HG02678 (cell line): ENCODE results near the gene IFI27L2.

Experiments used
- ATAC-seq: cut with Tn5 transposase; IDR thresholded peaks from one replicate; pipeline ENCODE4 v1.9.1; 2021; ENCODE audit warnings: mild to moderate bottlenecking, moderate library complexity; ENCODE audit not compliant: unreplicated experiment

The IFI27L2 gene

DNA sequence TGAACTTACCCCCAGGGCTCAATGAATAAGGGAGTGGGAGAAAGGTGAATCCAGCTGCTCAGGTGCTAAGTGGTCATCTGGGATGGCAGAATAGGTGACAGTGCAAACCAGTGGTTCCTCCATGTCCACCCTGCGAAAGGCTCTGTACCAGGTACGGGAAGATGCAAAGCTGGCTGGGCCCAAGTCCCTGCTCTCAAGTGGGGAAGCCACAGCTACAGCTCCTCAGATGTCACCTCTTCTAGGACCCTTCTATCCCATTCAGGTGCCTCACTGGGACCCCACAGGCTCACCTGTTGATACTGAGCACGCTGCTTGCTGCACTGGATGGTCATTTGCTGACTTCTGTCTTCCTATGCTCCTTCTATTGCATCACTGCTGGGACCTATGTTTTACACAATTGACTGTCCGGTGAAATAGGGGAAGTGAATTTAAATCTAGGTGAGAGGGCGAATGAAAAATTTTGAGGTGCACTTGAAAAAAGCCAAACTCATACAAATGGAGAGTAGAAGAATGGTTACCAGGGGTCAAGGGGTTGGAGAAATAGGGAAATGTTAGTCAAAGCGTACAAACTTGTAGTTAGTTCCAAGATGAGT, 24.4 kb upstream of the IFI27L2 start:
- ATAC-seq, result no peak

DNA sequence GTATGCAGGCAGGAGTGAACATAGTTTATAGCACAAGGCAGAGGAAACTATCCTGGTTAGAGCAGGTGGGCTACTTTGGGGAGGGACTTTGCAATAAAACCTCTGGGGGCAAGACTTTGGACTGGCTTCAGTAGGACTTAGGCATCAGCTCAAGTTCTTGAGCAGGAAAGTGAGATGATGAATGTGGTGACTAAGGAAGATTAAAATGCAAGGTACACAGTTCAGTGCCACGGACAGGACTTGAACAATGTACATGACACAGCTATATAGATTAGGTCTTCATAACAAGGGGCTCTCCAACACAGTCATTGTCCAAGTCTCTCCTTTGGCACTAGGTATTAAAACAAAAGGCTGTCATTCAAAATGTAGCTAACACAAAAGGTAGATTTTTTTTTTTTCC, 23.3 kb upstream of the IFI27L2 start:
- ATAC-seq, result no peak

DNA sequence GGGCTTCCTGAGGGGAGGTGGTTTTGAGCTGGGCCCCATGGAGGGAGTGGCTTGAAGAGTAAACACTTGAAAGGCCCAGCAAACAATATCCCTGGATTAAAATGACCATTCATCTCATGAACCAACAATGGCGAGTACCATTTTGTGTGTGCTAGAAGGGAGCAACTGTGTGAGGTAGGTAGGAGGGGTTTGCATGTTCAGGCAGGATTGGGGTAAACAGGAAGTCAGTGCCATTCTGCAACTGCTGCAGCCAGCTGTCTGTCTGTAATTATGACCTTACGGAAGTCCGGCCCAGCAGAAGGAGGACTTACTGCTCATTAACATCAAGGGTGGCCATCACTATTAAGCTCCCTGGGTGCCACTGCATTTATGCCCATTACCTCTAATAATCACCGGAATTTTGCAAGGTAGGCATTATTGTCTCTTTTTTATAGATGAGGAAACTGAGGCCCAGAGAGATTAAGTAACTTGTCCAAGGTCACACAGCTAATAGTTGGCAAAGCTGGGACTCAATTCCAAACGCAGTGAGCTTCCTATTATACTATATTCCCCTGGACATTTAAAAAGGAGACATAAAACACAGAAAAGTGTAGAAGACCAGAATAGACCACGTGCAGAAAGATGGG, 16.6 kb upstream of the IFI27L2 start:
- no peak for ATAC-seq

DNA sequence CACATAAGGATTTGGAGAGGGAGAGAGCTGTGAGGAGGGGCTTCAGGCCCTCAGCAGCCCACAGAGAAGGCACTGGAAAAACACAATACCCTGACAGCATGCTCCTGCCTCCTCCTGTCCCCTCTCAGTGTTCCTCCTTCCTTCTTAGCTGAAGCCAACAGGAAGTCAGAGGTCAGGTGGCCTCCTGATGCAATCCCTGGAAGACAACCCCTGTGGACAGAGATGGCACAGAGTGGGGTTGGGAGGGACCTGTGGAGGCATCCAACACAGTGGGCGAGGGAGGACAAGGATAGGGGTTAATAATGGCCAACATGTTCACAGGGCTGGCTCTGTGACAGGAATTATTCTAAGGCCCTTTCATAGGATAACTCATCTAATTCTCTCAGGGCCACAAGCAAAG, 15.4 kb upstream of the IFI27L2 start:
- no peak for ATAC-seq

DNA sequence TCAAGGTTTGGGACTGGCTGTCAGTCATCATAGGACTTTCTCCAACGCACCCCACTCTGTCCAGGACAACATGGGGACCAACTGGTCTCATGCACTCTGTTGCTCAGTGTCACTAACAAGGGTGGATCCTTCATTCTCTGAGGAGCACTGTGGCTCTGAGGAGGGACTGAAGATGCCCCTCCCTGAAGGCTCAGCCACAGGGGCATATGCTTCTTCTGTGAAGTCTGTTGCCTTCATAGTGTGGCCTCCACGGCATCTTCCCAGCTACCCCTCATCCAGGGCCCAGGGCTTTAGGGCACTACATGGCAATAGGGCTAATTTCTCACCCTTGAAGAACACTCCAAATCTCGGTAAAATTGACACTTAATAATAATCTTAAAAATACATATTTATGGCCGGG, 14.3 kb upstream of the IFI27L2 start:
- no peak for ATAC-seq

DNA sequence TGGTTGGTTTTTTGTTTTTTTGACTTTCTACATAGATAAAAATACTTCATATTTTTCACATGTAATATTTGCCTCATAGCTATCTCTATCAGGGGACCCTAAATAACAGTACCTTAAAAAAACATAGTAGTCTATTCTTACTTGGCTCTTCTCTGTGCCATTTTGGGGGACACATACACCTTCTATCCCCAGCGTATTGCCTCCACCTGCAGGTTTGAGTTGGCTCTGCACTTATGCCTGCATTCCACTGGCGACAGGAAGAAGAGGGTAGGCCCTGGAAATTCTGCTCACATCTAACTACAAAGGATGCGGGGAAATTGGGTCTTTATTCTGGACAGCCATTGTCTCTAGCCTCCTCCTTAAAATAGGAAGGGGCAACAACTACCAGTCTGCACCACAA, 13.8 kb upstream of the IFI27L2 start:
- ATAC-seq, result no peak

DNA sequence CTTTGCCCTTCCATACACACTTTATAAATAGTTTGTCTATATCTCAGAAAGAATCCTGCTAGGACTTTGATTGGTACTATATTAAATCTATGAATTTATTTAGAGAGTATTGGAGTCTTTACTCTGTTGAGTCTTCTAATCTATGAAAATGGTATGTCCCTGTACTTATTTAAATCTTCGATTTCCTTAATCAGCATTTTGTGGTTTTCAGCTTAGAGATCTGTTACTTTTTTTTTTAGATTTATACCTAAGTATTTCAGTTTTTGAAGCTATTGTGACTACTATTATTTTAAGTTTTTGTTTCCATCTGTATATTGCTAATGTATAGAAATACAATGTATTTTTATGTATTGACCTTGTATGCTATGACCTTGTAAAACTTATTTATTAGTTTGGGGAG, 13.4 kb upstream of the IFI27L2 start:
- no peak for ATAC-seq

DNA sequence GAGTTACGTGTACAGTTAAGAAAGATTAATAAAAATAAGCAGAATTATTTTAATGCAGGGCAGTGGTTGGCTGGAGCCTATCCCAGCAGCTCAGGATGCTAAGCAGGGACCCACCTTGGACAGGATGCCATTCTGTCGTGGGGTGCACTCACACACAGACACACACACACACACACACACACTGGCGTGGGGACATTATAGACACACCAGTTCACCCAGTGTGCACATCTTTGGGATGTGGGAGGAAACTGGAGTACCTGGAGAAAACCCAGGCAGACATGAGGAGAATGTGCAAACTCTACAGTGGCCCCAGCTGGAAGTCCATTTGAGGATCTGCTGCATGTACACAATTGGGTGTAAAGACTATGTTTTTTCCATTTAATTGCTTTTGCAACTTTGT, 12.8 kb upstream of the IFI27L2 start:
- ATAC-seq, result no peak

DNA sequence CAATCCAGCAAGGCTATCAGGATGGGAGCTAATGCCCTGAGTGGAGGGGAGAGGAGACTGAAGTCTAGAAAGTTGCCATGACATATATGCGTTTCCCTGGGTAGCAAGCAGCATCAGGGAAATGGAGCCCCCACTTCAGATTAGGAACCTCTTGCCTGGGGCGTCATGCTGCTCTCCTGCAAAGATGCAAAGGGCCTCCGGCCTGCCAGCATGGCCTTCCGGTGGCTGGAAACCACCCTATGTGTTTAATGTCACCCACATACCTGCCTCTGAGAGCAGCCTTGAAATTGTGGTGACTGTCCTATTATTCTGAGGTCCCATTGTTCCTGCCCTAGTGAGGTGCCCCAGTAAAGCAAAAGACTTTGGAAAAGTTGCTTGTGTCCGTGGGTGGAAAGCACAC, 10.0 kb upstream of the IFI27L2 start:
- ATAC-seq, result no peak

DNA sequence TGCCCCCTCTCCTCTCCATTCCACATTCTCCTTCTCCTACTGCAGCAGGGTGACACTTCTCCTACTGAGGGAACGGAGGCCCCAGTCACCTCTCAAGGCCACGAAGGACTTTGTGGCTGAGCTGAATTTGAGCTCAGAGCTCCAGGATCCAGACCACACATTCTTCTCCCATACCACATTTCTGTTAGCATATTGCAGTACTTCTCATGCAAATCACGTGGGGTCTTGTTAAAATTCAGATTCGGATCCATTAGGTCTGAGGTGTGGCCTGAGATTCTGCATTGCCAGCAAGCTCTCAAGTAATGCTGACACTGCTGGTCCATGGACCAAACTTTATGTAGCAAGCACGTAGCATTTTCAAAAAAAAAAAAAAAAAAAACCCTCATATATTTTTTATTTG, 9.6 kb upstream of the IFI27L2 start:
- ATAC-seq, result no peak

DNA sequence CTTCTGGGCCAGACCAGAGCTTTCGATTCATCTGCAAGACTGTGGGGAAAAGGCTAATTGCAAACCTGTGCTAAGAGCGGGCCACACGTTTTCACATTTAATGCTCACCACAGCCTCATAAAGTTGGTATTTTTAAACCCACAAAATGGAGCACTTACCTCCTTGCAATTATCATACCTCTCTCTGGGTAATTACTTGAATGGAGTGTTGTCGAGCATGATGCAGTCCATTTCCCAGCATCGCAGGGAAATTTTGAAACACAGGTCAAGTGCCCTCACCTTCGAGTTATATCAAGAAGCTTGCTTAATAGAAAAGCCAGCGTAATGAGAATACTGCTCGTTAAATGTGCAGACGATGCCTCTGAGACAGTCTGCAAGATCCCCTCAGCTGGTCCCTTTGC, 8.8 kb upstream of the IFI27L2 start:
- no peak for ATAC-seq

DNA sequence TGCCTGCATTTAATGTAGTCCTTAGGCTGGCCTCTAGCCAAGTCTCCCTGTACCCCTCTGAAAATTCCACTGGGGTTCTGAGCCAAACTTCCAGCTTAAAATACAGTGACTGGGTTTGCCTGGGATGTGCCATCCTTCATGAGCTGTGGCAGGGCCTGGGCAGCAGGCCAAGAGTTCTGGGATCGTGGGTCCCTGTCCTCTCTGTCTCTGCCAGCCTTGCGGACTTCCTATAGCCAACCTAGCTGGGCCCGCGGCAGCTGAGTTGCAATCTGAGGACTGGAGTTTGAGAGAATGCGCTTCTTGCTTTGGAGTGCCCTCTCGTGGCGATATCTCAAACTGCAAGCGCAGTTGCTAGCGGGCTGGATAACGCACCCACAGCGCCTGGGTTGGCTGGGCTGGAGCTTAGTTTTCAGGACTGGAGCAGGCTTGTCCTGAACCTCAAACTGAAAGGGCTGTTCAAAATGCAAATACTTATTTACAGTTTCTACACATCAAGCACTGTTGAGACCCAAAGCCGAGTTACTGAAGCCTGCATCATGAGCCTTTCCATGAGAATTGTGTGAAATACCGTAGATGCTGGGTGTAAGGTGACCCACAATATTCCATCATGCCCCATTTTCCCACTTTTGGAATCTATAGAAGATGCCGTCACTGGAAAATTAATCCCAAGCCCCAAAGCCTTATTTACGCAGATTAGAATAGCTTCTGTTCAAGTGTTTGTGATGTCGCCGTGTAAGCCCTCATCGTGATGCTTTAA, 7.3 kb upstream of the IFI27L2 start:
- peak; percentile 79 for ATAC-seq

DNA sequence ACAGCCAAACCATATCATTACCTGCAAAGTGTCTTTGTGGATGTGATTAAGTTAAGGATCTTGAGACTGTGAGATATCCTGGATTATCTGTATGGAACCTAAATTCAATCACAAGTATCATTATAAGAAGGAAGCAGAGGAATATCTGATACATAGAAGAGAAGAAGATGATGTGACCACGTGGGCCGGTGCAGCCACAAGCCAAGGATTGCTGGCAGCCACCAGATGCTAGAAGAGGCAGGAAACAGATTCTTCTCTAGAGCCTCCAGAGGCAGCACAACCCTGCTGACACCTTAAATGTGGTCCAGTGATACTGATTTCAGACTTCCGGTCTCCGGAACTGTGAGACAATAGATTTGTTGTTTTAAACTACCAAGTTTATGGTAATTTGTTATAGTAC, 6.1 kb upstream of the IFI27L2 start:
- ATAC-seq, result no peak

DNA sequence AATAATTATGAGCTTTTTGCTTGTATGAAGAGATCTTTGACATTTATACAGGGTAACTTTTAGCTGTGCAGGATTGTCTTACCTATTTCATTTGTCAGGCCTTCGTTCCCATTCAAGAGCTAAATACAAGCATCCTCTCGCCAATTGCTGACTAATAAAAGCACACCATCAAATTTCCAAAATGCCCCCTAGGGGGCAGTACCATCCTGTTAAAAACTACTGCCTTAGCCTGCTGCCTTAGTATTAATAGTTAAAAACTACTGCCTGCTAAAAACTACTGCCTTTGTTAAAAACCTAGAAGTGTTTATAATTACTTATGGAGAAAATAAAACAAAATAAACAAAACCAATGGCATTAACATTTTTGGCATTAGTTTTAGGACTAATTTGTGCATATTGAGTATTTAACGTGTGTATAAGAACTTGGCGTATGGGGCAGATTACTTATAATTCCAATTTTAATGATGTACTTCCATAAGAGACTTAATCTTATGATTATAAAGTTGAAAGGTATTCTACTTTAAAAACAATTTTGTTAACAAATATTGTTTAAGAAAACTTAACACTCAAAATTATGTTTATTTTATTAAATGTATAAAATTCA, 3.0 kb upstream of the IFI27L2 start:
- ATAC-seq, result peak; percentile 33

DNA sequence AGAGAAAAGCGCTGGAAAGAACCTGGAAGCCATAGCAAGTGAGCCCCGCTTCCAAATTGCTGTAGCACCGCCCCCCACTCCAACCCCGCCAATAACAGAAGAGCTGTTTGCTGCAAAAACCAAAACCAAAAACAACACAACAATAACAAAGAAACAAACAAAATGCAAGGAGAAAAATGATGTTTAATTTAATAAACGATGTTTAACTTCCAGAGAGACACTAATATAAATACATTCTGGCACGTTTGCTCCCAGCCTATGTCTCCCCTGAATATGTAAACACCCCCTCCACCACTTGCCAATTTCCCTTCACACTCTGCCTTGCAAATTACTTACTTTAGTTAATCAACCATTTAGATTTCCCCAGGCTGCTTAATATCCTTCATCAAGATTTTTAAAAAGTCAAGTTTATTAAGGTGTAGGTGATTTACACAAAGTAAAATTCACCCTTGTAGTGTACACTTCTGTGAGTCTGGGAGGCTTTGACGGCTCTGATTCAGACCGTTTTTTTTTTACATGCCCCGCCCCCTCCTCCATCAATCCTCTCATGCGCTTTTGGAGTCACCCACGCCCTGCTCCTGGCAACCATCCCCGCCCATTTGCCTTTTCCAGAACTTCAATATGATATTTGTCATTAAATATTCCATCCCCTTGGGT, 482 bp upstream of the IFI27L2 start:
- no peak for ATAC-seq

DNA sequence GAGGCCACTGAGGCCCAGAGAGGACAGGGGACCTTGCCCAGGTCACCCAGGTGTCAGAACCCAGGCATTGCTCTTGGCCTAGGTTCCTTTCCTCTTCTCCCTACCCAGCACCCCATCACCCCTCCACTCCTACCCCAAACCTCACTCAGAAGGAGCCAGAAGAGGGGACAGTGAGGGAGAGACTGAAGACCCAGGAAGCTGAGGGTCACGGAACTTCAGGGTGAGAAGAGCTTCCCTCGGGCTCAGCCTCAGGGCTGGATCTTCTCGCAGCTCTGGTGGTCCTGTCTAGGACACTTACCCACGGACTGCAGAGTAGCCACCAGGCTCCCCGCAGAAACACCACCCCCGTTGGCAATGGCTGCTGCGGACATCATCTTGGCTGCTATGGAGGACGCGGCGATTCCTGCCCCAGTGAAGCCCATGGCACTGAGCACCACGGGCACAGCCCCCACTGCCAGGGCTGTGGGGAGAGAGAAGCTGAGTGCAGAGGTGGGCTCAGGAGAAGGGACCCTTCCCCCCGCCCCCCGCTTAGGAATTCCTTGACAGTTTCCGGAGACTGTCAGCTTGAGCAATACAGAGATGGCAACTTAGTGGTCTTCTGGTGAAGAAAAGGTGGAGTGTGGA, 1.1 kb downstream of the IFI27L2 start:
- no peak for ATAC-seq

DNA sequence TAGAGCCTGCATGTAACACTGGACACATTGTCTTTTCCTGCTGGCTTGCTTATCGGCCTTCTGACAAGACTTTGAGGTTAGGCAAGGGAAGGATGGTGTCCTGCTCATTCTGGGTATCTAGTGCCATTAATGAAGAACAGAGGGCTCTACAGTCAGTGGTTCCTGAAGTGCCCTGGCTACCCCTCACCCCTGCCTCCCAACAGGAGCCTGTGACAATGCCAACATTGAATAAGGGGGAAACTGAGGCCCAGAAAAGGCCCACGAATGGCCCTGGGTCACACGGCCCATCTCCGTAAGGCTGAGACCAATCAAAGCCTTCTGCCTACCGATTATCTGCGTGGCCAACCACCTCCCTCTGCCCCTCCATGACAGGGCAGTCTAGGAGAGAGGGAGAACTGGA, 2.1 kb downstream of the IFI27L2 start:
- ATAC-seq, result no peak

DNA sequence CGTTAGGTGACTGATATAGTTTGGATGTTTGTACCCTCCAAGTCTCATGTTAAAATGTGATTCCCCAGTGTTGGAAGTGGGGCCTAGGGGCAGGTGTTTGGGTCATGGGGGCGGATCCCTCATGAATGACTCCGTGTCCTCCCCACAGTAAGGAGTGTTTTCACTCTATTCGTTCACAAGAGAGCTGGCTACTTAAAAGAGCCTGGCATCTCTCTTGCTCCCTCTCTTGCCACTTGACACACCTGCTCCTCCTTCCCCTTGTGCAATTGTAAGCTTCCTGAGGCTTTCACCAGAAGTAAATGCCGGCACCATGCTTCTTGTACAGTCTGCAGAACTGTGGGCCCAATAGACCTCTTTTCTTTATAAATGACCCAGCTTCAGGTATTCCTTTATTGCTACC, 2.6 kb downstream of the IFI27L2 start:
- ATAC-seq, result no peak

DNA sequence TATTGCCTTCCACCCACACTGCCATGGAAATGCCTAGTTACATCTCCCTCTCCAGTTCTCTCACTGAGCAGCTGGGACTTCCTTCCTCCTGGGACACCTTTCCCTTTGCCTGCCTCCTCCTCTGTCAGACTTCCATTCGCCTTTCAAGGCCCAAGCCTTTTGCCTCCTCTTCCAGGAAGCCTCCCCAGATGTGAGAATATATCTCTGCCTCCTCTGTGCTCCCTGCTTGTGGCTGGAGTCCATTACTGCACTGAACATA, 3.1 kb downstream of the IFI27L2 start:
- no peak for ATAC-seq

DNA sequence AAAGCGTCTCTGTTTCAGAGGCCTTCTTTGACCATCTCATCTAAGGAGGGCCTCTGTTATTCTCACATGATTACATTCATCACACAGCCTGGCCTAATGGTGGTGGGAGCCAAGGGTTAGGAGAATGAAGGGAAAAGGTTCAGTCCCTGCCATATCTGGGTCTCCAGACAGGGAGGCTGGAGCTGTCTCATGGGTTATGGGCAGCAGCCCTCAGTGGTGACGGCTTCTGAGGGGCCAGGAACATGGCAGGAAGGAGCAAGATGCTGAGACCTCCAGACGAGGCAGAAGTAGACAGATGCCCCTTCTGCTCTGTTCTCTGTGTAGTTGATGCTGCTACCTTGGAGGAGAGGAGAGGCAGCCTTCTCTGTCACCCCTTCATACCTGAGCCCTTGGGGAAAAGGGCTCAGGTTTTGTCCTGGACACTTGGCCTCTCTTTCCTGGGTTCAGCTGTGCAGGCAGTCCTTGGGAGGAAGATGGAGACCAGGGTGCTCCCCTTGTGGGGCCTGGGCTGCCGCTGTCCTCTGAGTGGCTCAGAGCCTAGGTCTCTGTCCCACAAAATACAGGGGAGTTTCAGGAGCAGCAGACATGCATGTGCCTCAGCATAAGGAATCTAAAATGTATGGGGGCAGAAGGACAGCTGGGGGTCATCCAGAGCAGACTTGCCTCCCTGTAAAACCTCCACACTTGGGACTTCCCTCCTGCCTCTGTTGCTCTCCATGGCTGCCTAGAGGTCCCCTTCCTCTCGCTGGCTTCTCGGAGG, 3.6 kb downstream of the IFI27L2 start:
- ATAC-seq, result no peak
